Raji (cell line): ENCODE measurements around the gene FYTTD1.

Source experiments
- POLR2A ChIP-seq: IDR thresholded peaks from 2 replicates; pipeline ENCODE4 v1.6.1; 2011; ENCODE audit warnings: low read depth, low read length, control low read depth; ENCODE audit not compliant: insufficient read depth

The FYTTD1 gene

DNA sequence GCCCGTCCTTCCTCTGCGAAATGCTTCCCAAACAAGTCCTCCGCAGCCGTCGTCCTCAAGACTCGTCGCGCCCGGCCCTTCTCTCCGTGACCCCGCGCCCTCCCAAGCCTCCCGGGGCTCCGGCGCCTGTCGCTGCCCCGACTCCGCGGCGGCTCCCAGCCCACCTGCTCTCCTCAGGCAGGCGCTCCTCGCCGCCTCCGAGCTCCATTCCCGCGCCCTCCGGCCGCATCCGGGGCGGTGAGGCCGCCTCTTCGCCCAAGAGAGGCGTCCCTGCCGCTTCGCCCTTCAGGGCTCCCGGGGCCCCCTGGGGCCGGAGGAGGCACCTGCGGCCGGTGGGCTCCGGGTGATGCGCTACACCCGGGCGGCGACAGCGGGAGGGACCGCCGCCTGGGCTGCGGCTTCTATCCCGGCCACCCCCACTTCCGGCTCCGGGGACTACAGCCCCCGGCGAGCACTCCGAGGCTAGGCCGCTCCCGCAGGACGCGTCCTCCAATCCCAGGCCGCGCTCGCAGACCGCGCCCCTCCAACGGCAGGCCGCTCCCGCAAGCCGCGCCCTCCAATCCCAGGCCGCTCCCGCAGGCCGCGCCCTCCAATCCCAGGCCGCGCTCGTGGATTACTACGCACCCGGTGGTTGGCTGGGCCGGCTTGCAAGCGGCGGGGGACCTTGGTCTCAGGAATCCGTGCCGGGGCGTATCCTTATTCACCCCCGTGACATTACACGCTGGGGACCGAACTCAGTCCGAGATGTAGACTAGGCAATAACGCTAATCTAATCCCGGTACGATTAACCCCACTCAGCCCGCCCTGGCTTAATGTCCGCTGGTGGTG, 13.0 kb upstream of the FYTTD1 start, which contains the start of gene RUBCN:
Gene RUBCN (minus strand): TSS at position 414 of the 828 bp plus-strand sequence. CDS start 185 bp downstream, at position 229.
- TF ChIP-seq POLR2A, result peak; percentile 81

DNA sequence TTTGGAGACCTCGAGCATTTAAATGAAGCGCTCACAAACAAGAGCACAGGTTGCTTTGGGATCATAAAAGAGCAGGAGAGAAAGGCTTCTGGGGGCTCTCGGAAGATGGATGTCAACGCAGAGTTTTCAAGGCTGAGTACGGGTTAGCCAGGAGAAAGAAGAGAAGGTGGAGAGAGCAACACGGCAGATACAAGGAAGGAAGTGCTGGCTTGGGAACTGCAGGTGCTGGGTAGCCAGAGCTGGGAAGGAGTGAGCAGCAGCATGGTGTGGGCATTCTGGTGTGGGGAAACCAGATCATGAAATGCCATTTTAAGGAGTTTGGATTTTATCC, 12.4 kb upstream of the FYTTD1 start:
- no peak for TF ChIP-seq POLR2A

- TF ChIP-seq POLR2A, result no peak
Observed at GRCh38 chr3:197737749-197738462, 11.8 kb upstream of the FYTTD1 start.

- TF ChIP-seq POLR2A, result no peak
Observed at GRCh38 chr3:197742787-197743186, 6.9 kb upstream of the FYTTD1 start.

DNA sequence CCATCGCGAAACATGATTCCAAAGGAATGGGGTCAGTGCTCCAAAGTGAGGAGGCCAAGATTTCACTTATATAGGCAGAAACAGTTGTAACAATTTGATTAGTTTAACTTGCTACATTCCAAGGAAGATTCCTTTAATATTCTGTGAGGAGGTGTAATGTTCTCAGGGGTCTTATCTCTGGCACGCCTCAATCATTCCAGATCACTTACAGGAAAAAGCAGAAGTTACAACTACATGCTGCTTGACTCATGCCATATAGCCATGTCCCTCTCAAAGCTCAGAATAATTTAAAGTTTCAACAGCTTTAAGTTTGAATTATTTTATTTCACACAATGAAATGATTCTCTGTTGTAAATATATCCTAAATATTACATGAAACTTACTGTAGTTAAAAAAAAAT, 3.5 kb upstream of the FYTTD1 start:
- TF ChIP-seq POLR2A, result no peak

- TF ChIP-seq POLR2A, result no peak
Observed at GRCh38 chr3:197746801-197747237, 2.9 kb upstream of the FYTTD1 start.

GRCh38 chr3:197748597-197749314, 927 bp upstream of the FYTTD1 start:
- no peak for TF ChIP-seq POLR2A

DNA sequence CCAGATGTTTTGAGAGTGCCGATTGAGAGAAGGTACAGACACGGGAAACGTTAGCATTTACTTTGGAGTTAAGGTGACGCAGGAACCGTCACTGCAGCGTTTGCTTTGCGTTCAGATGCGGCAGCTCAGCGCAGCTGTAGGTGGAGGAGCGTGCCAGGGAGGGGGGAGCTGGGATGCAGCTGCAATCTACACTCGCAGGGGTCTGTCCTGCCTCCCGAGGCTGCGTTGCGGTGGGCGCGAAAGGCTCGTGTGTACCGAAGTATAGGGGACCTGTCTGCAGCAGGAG, 425 bp upstream of the FYTTD1 start:
- no peak for TF ChIP-seq POLR2A

DNA sequence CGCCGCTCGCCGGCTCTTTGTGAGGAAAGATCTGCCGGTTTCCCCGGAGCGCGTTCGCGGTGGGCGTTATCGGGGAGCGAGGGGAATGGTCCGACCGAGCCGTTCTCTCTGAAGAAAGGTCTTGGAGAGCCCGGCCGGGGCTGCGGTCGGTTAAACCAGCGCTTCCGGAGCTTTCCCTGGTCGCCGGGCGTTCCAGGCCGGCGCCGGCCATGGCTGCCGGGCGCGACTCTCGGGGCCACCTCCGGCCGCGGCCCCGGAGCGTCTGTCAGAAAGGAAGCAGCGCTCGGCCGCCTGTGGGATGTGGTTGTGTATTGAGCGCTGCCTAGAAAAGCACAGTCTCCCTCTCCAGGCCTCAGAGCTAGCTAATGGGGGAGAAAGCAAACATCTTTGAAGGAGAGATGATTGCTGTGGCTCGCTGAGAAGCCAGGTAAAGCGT, 731 bp downstream of the FYTTD1 start:
- TF ChIP-seq POLR2A, result peak; percentile 32; the same call in 1 of the 2 replicates

GRCh38 chr3:197750858-197751737, 1.4 kb downstream of the FYTTD1 start:
- TF ChIP-seq POLR2A, result no peak

GRCh38 chr3:197752107-197752506, 2.4 kb downstream of the FYTTD1 start:
- no peak for TF ChIP-seq POLR2A

- TF ChIP-seq POLR2A, result no peak
Observed at GRCh38 chr3:197753263-197753662, 3.6 kb downstream of the FYTTD1 start.

- no peak for TF ChIP-seq POLR2A
Observed at GRCh38 chr3:197756704-197757103, 7.0 kb downstream of the FYTTD1 start.

DNA sequence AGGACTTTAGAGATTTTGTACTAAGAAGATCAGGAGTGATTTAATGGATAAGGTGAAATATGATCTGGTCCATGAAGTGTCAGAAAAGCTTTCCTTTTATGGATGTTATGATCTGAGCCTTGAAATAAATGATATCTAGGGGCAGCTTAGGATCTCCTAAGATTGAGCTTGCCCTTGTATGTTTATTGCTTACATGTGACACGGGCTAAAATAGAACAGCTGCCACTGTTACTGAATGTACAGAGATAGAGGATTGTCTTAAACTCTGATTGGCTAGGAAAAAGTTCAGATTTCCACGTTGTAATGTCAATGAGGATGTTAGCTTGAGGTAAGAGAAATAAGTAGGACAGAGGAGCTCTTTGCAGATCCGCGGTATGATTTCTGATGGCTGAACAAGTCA, 8.8 kb downstream of the FYTTD1 start:
- no peak for TF ChIP-seq POLR2A

DNA sequence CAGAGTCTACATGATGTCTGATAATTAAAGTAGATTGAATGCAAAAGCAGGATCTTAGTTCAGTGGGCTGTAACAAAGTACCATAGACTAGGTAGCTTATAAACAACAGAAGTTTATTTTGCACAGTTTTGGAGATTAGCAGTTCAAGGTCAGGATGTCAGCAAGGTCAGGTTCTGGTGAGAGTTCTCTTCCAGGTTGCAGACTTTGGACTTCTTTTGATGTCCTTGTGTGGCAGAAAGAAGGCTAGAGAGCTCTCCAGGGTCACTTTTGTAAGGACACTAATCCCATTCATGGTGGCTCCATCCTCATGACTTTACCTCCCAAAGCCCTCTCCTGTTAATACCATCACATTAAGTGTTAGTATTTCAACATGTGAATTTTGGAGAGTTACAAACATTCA, 12.1 kb downstream of the FYTTD1 start:
- TF ChIP-seq POLR2A, result no peak

DNA sequence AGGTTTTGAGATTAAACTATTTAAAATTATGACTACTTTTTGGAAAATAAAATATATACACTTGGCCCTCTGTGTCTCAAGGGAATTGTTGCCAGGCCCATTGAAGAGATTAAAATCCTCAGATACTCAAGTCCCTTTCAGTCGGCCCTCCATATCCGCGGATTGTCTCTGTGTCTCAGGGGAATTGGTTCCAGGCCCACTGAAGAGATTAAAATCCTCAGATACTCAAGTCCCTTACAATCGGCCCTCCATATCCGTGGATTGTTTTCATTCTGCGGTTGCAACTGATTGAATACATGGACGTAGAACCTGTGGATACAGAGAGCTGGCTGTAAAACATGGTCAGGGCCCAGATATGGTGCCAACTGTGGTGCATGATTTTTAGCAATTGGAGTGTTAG, 25.6 kb downstream of the FYTTD1 start:
- TF ChIP-seq POLR2A, result no peak

- TF ChIP-seq POLR2A, result no peak
Observed at GRCh38 chr3:197782230-197782629, 32.5 kb downstream of the FYTTD1 start.
